Measurements from ENCODE around the gene SF3B6. TPM values are rescaled to one million over a fixed set of nuclear protein-coding genes. Genes with fewer than 3 reads are reported as not detected.
A peak's percentile ranks its signal among the peaks of the same experiment; 100 is the strongest.

The SF3B6 gene
- total RNA-seq, 1 experiment from 2014 or later = 132 TPM

GRCh38 chr2:24024996-24025663, 51.0 kb downstream of the SF3B6 start:
- Histone ChIP-seq H3K4me2 (ENCODE audit: insufficient read depth, insufficient read length, low read length) (no peak overlapping the region), H2BK120ac (ENCODE audit: low read depth, low read length, poor library complexity, severe bottlenecking) (no peak overlapping the region), H4K20me1 (ENCODE audit: control insufficient read depth, insufficient read depth, insufficient read length) (no peaks in the 10 kb centered on the region), H3K27ac (ENCODE audit: insufficient read length, low read depth, low read length) (peak overlapping the region; percentile 61), H3K9ac (ENCODE audit: extremely low read depth, insufficient read length, low read length) (no peak overlapping the region), H3K27me3 (ENCODE audit: insufficient read depth, low read length) (no peaks in the 10 kb centered on the region), H3K23ac (ENCODE audit: insufficient read length, low read depth, low read length) (no peak overlapping the region), H3K4me1 (ENCODE audit: insufficient read depth, low read length) (peaks cover 15% of the 10 kb centered on the region; the same call in 1 of the 2 replicates), H2AK5ac (ENCODE audit: insufficient read length, low read length) (peak overlapping the region; percentile 22), H4K8ac (replicated peaks; ENCODE audit: insufficient read length, low read depth, low read length) (no peak overlapping the region), H3K18ac (ENCODE audit: insufficient read length, low read depth, low read length) (peak overlapping the region; percentile 67), H2BK5ac (ENCODE audit: insufficient read length, low read length) (peak overlapping the region; percentile 48), H3K9me3 (ENCODE audit: control insufficient read depth, low read depth, low read length) (no peaks in the 10 kb centered on the region), H4K5ac (ENCODE audit: insufficient read length, low read depth, low read length) (no peak overlapping the region), H3K79me1 (ENCODE audit: insufficient read depth, low read depth, low read length, poor library complexity, severe bottlenecking) (no peaks in the 10 kb centered on the region), H4K91ac (ENCODE audit: insufficient read length, low read depth, low read length) (peak overlapping the region; percentile 31), H3T11ph (ENCODE audit: low read length) (no peak overlapping the region), H3K14ac (ENCODE audit: insufficient read depth, low read length) (peak overlapping the region; percentile 26), H3K4ac (ENCODE audit: low read depth, low read length) (peak overlapping the region; percentile 3; the same call in 1 of the 2 replicates), H2BK20ac (ENCODE audit: low read depth, low read length, poor library complexity, severe bottlenecking) (no peak overlapping the region), H3K23me2 (ENCODE audit: insufficient read length, low read depth, low read length, poor library complexity, severe bottlenecking) (no peaks in the 10 kb centered on the region), H3K79me2 (ENCODE audit: insufficient read depth, low read length) (no peaks in the 10 kb centered on the region; the same call in 1 of the 2 replicates), H2BK15ac (ENCODE audit: low read depth, low read length) (no peak overlapping the region), H2AFZ (ENCODE audit: low read length) (no peak overlapping the region), H2BK12ac (ENCODE audit: insufficient read length, low read depth, low read length) (no peak overlapping the region), H3K56ac (ENCODE audit: insufficient read length, low read depth, low read length) (no peak overlapping the region)
- Mint-ChIP-seq H3K4me3 (peak overlapping the region; percentile 24 to 67), H3K27ac (peak overlapping the region; percentile 97 to 99 (median 97)), H3K36me3 (ENCODE audit: insufficient read depth in 1 of 3, low read depth in 3 of 3) (peaks cover 38 to 56% (median 48%) of the 10 kb centered on the region in 3 experiments), H3K9me3 (0 out of 5 replicates have a peak, but pooled peaks cover 0 to 3% of the 10 kb centered on the region in 2 experiments), H3K4me1 (peaks cover 45 to 47% of the 10 kb centered on the region in 2 experiments), H3K27me3 (ENCODE audit: low read depth) (no peaks in the 10 kb centered on the region)
- no CpG with 5 or more reads among the region's 17 CpGs for WGBS (ENCODE audit: extremely low coverage, insufficient read length, low lambda C conversion rate)
- DNase-seq = peak; percentile 24
- no peak for TF ChIP-seq CTCF (conservative IDR thresholded peaks at IDR 0.05)
